Endodermal cell (in vitro differentiated cells): ENCODE data around the gene RFX4. TPM values are rescaled to one million over a fixed set of nuclear protein-coding genes. Genes with fewer than 3 reads are reported as not detected.

Experiments
- DNase-seq: peaks from one replicate; pipeline ENCODE4 v3.0.0-alpha.2; 2017
- H3K27ac ChIP-seq: 2 replicates; pipeline ENCODE4 v1.5.1; 2013; ENCODE audit warnings: mild to moderate bottlenecking, low read depth, low read length, moderate library complexity
- H3K27me3 ChIP-seq: 2 replicates; pipeline ENCODE4 v1.6.1; 2013; ENCODE audit warnings: mild to moderate bottlenecking, low read length, moderate library complexity; ENCODE audit not compliant: insufficient read depth, control insufficient read depth, poor library complexity, severe bottlenecking
- H3K36me3 ChIP-seq: 2 replicates; pipeline ENCODE4 v1.7.0; 2013; ENCODE audit warnings: mild to moderate bottlenecking, low read length, moderate library complexity; ENCODE audit not compliant: control insufficient read depth, insufficient read depth
- H3K4me1 ChIP-seq: one replicate; pipeline ENCODE4 v1.7.0; 2013; ENCODE audit warnings: low read length; ENCODE audit not compliant: control insufficient read depth, insufficient read depth
- H3K4me3 ChIP-seq: 2 replicates; pipeline ENCODE4 v1.5.1; 2013; ENCODE audit warnings: mild to moderate bottlenecking, low read length, moderate library complexity
- H3K9ac ChIP-seq: 2 replicates; pipeline ENCODE4 v1.6.1; 2013; ENCODE audit warnings: mild to moderate bottlenecking, low read length, moderate library complexity; ENCODE audit not compliant: poor library complexity, severe bottlenecking; ENCODE audit errors: extremely low read depth
- H3K9me3 ChIP-seq: 2 replicates; pipeline ENCODE4 v1.6.1; 2013; ENCODE audit warnings: mild to moderate bottlenecking, low read length, moderate library complexity; ENCODE audit not compliant: control insufficient read depth
- H3K27ac Mint-ChIP-seq: 2 replicates; pipeline ENCODE4 v1.8.0; 2020; ENCODE audit warnings: mixed read lengths
- H3K27me3 Mint-ChIP-seq: 2 replicates; pipeline ENCODE4 v1.8.0; 2021; ENCODE audit warnings: mild to moderate bottlenecking, mixed read lengths; ENCODE audit not compliant: insufficient read depth
- H3K36me3 Mint-ChIP-seq: 2 replicates; pipeline ENCODE4 v1.8.0; 2020; ENCODE audit warnings: low read depth, mixed read lengths
- H3K4me1 Mint-ChIP-seq: 2 replicates; pipeline ENCODE4 v1.8.0; 2020; ENCODE audit warnings: mixed read lengths
- H3K4me3 Mint-ChIP-seq: 2 replicates; pipeline ENCODE4 v1.8.0; 2020; ENCODE audit warnings: mild to moderate bottlenecking, moderate library complexity, mixed read lengths
- H3K9me3 Mint-ChIP-seq: 2 replicates; pipeline ENCODE4 v1.8.0; 2020; ENCODE audit warnings: mild to moderate bottlenecking, mixed read lengths
- WGBS, 2 experiments: methylation state at CpG; one replicate each; pipeline versions ENCODE4 v1.1.5 to v1.1.7; 2013; ENCODE audit warnings: missing lambda C conversion rate in 2 of 2, mixed read lengths in 1 of 2; ENCODE audit not compliant: insufficient coverage in 1 of 2, insufficient read length in 1 of 2; 5-methylcytosine and 5-hydroxymethylcytosine counted together
- total RNA-seq, 2 donors: library from RNA; stranded (reverse); fragmentation: NEBNext Ultra II Directional in 1 of 2; extraction: Animal tissue kit (Norgen Biotek cat#: 25700) in 1 of 2; gene quantifications; 2 replicates in 1 of 2; 3 replicates in 1 of 2; pipeline ENCODE4 v1.2.1, GENCODE V29; 2021
- TF ChIP-seq, protein P1 (sequence below): fragments of 200-600 bp; sonication (generic); conservative IDR thresholded peaks from 2 replicates; pipeline ENCODE4 v1.5.0; 2021; ENCODE audit warnings: antibody characterized with exemption, mild to moderate bottlenecking

Gene RFX4
- total RNA-seq, 2 donors from 2014 or later: 0.09 to 0.86 TPM

DNA sequence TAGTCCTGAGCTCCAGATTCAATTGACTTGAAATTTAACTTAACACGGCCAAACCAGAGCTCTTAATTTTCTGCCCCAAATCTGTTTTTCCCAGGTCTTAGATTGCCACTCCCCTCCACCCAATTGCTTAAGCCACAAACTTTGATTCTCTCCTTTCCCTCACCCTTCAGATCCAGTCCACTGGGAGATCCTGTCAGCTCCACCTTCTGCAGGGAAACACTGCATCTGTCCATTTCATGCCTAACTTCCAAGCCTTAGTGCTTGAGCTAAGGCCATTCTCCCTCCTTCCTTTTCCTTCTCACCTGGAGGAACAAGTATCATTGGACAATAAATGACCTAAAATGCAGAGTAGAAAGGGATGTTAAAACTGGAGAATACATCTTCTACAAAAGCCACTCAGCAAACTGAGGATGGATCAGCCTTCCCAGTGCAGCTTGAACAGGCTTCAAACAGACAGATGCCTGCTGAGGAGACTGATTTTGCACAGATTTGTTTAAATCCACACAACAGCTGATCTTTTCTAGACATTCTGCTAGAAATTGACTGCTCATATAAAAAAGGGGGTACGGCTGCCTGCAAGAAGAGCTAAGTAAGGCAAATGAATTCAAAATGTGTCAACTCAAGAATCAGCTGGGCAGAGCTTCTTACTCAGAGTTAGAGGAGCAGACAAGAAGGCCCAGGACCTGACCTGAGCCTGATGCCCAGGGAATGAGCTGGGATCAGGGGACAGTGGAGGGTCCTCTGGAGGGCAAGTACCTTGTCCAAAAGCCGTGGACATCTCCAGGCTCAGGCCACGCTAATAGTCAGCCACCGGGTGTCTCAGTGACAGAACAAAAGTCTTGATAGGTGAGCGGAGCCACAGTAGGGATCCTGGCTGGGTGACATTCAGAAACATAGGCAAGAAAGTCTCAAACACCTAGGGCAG lies 110.4 kb downstream of the RFX4 start:
- TF ChIP-seq, protein P1, sequence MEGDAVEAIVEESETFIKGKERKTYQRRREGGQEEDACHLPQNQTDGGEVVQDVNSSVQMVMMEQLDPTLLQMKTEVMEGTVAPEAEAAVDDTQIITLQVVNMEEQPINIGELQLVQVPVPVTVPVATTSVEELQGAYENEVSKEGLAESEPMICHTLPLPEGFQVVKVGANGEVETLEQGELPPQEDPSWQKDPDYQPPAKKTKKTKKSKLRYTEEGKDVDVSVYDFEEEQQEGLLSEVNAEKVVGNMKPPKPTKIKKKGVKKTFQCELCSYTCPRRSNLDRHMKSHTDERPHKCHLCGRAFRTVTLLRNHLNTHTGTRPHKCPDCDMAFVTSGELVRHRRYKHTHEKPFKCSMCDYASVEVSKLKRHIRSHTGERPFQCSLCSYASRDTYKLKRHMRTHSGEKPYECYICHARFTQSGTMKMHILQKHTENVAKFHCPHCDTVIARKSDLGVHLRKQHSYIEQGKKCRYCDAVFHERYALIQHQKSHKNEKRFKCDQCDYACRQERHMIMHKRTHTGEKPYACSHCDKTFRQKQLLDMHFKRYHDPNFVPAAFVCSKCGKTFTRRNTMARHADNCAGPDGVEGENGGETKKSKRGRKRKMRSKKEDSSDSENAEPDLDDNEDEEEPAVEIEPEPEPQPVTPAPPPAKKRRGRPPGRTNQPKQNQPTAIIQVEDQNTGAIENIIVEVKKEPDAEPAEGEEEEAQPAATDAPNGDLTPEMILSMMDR: no peak
- 91 to 94% methylated on average over 6 of the region's 6 CpGs for WGBS, 2 experiments

GRCh38 chr12:106696071-106696470 lies 113.3 kb downstream of the RFX4 start:
- no peak overlapping the region for H3K9ac ChIP-seq
- no peaks in the 10 kb centered on the region for H3K27me3 ChIP-seq
- no peak for DNase-seq
- Mint-ChIP-seq H3K27me3 (no peaks in the 10 kb centered on the region), H3K4me3 (no peak overlapping the region), H3K36me3 (no peaks in the 10 kb centered on the region), H3K27ac (no peak overlapping the region), H3K9me3 (peaks cover 22% of the 10 kb centered on the region), H3K4me1 (no peaks in the 10 kb centered on the region)
- no peak overlapping the region for H3K4me3 ChIP-seq
- H3K4me1 ChIP-seq: no peaks in the 10 kb centered on the region
- peaks cover 14% of the 10 kb centered on the region for H3K9me3 ChIP-seq
- 91 to 95% methylated on average over 6 of the region's 6 CpGs for WGBS, 2 experiments
- TF ChIP-seq, protein P1: no peak
- no peak overlapping the region for H3K27ac ChIP-seq
- no peaks in the 10 kb centered on the region for H3K36me3 ChIP-seq

More for the DNA sequence above, 110.4 kb downstream of the RFX4 start:
- Mint-ChIP-seq H3K4me3 (no peak overlapping the region), H3K27me3 (no peaks in the 10 kb centered on the region), H3K9me3 (no peaks in the 10 kb centered on the region), H3K27ac (no peak overlapping the region), H3K4me1 (no peaks in the 10 kb centered on the region), H3K36me3 (no peaks in the 10 kb centered on the region)
- Histone ChIP-seq H3K27me3 (no peaks in the 10 kb centered on the region), H3K9me3 (peaks cover 5% of the 10 kb centered on the region), H3K4me3 (no peak overlapping the region), H3K9ac (no peak overlapping the region), H3K27ac (no peak overlapping the region), H3K4me1 (no peaks in the 10 kb centered on the region), H3K36me3 (no peaks in the 10 kb centered on the region)
- no peak for DNase-seq

DNA sequence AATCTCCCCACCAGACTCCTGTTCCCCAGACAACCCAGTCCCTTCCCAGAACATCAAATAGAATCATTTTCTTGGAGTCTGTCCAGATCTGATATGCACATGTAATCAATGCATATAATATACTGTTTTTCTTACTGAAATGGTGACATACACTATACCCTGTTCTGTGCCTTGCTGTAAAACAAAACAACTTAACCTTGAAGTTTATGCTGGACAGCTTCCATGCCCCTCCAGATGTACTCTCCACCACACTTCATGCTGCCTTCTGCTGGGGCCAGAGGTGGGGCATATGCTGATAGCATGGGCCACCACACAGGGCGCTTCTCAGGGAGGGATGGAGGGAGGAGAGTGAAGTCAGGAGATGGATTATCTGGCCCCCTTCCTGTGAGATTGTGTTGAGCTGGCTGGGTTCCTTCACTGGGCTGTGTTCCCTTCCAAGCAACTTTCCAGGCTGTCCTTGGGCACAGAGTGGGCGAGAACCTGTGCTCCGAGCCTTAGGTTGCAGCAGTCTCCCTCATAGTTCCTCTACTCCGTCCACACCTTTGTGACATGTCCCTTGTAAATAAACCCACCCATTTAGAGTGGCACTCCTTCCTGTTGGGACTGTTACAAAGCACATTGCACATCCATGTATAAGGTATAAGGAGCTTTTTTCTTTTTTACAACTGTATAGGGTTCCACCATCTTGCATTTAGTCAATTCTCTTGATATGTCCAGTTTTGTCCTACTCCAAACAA lies 114.0 kb downstream of the RFX4 start:
- peak; percentile 39 for DNase-seq
- peaks cover 22% of the 10 kb centered on the region for H3K9me3 ChIP-seq
- H3K4me3 ChIP-seq: no peak overlapping the region
- H3K27ac ChIP-seq: no peak overlapping the region
- H3K4me3 Mint-ChIP-seq: no peak overlapping the region
- H3K4me1 Mint-ChIP-seq: no peaks in the 10 kb centered on the region
- H3K9me3 Mint-ChIP-seq: peaks cover 29% of the 10 kb centered on the region
- TF ChIP-seq, protein P1: no peak
- no peak overlapping the region for H3K27ac Mint-ChIP-seq
- WGBS, 2 experiments: 87 to 100% methylated on average over 1 to 4 of the region's 4 CpGs
- H3K4me1 ChIP-seq: no peaks in the 10 kb centered on the region
- H3K36me3 ChIP-seq: no peaks in the 10 kb centered on the region
- no peaks in the 10 kb centered on the region for H3K36me3 Mint-ChIP-seq
- H3K27me3 ChIP-seq: no peaks in the 10 kb centered on the region
- no peaks in the 10 kb centered on the region for H3K27me3 Mint-ChIP-seq
- H3K9ac ChIP-seq: no peak overlapping the region
